Tibial artery (tissue), 4 donors: ENCODE measurements around the gene ARHGAP24.

ENCODE experiments used
- DNase-seq, 2 donors: peaks; one replicate each; pipeline ENCODE4 v3.0.0-alpha.2; 2019
- H3K27ac ChIP-seq, 2 donors: fragments of 200-600 bp; sonication (generic) in 1 of 2; 1 replicate in 1 of 2; 2 replicates in 1 of 2; pipeline ENCODE4 v1.5.1; 2018 to 2019; ENCODE audit warnings: mild to moderate bottlenecking in 1 of 2
- H3K27me3 ChIP-seq, 2 donors: fragments of 200-600 bp; sonication (generic) in 1 of 2; one replicate each; pipeline versions ENCODE4 v1.5.1 to v1.6.0; 2016 to 2019
- H3K36me3 ChIP-seq, 3 donors: fragments of 200-600 bp; sonication (generic) in 2 of 3; one replicate each; pipeline ENCODE4 v1.5.1; 2016 to 2019; ENCODE audit warnings: mild to moderate bottlenecking in 2 of 3
- H3K4me1 ChIP-seq, 4 donors: fragments of 200-600 bp; sonication (generic) in 2 of 4; 1 replicate in 3 of 4; 2 replicates in 1 of 4; pipeline ENCODE4 v1.5.1; 2016 to 2019
- H3K4me3 ChIP-seq, 2 donors: fragments of 200-600 bp; sonication (generic) in 1 of 2; 1 replicate in 1 of 2; 2 replicates in 1 of 2; pipeline ENCODE4 v1.5.1; 2018 to 2019; ENCODE audit warnings: mild to moderate bottlenecking in 2 of 2
- H3K9me3 ChIP-seq, 3 donors: fragments of 200-600 bp; sonication (generic) in 1 of 3; one replicate each; pipeline ENCODE4 v1.5.1; 2016 to 2019
- intact Hi-C: fragments of 100-400 bp; cut with DNase I; formaldehyde crosslinking; loops from one replicate; pipeline ENCODE4 v1.15.0; 2023; ENCODE audit warnings: low total_unique reads
- TF ChIP-seq, protein P1 (sequence below), 2 experiments: fragments of 200-600 bp in 1 of 2; fragments of 450-650 bp in 1 of 2; IDR thresholded peaks; one replicate each; pipeline ENCODE4 v1.5.1; 2017 to 2019; ENCODE audit warnings: antibody characterized with exemption in 2 of 2, mild to moderate bottlenecking in 1 of 2, moderate library complexity in 1 of 2

ARHGAP24 gene

DNA sequence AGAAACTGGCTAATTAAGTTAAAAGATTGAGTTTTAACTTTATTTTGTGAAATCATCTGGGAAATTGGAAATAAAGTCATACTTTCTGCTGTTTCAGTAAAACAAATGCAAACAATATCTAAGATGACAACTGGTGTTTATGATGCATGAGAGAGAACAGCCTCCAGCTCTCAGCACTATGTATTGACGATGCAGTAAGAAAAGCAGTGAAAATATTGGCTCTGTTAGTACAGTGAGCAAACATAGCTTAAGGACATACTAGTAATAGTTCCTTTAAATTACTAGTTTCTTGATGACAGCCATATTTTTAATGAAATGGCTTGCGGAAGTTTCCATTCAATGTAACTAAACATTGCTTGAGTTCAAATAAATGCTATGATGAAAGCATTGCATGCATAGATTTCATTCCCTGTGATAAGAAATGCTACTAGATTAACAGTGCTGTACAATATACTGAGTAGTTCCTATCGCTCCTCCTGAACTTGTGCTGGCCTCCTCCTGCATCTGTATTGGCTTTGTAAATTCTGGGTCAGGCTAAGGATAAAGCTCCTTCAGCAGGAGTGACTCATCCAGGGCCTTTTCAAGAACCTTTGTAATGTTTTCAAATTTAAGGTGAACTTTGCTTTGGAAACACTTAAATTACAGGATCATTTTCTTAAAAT is 11.6 kb downstream of the ARHGAP24 start:
- TF ChIP-seq, protein P1, sequence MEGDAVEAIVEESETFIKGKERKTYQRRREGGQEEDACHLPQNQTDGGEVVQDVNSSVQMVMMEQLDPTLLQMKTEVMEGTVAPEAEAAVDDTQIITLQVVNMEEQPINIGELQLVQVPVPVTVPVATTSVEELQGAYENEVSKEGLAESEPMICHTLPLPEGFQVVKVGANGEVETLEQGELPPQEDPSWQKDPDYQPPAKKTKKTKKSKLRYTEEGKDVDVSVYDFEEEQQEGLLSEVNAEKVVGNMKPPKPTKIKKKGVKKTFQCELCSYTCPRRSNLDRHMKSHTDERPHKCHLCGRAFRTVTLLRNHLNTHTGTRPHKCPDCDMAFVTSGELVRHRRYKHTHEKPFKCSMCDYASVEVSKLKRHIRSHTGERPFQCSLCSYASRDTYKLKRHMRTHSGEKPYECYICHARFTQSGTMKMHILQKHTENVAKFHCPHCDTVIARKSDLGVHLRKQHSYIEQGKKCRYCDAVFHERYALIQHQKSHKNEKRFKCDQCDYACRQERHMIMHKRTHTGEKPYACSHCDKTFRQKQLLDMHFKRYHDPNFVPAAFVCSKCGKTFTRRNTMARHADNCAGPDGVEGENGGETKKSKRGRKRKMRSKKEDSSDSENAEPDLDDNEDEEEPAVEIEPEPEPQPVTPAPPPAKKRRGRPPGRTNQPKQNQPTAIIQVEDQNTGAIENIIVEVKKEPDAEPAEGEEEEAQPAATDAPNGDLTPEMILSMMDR (IDR thresholded peaks at IDR 0.05) = no peak

DNA sequence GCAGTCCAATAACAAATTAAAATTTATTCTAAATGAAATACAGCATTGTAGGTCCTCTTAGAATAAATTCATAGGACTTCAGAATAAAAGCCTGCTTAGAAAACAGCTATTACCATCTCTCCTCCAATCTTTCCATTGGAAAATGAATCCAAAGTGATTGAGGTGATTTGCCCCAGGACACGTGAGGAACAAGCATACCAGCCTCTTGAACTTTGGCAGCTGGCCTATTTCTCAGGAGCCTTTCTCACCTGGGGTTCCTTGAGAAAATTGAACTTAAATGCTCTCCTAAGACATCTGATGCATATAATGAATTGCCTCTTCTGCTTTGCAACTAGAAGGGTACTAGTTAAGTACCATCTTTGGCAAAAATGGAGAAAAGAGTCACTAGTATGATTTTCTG is 13.5 kb downstream of the ARHGAP24 start:
- Histone ChIP-seq H3K9me3 (no peaks in the 10 kb centered on the region), H3K4me3 (no peak overlapping the region), H3K36me3 (no peaks in the 10 kb centered on the region), H3K27ac (no peak overlapping the region), H3K4me1 (no peaks in the 10 kb centered on the region), H3K27me3 (no peaks in the 10 kb centered on the region)
- TF ChIP-seq, protein P1 (IDR thresholded peaks at IDR 0.05) = no peak
- intact Hi-C loops = no loop called here
- no peak for DNase-seq

More for the DNA sequence above, 11.6 kb downstream of the ARHGAP24 start:
- H3K36me3 ChIP-seq = no peaks in the 10 kb centered on the region
- H3K27ac ChIP-seq = no peak overlapping the region
- no peak for DNase-seq
- H3K4me1 ChIP-seq = no peaks in the 10 kb centered on the region
- H3K4me3 ChIP-seq = no peak overlapping the region
- H3K9me3 ChIP-seq = no peaks in the 10 kb centered on the region
- no peaks in the 10 kb centered on the region for H3K27me3 ChIP-seq
- intact Hi-C loops = no loop called here

GRCh38 chr4:85489273-85489981 is 14.5 kb downstream of the ARHGAP24 start:
- no peak overlapping the region for H3K27ac ChIP-seq
- TF ChIP-seq, protein P1 (IDR thresholded peaks at IDR 0.05) = no peak
- H3K27me3 ChIP-seq = no peaks in the 10 kb centered on the region
- H3K4me1 ChIP-seq = no peaks in the 10 kb centered on the region
- intact Hi-C loops = no loop called here
- H3K9me3 ChIP-seq = no peaks in the 10 kb centered on the region
- no peak overlapping the region for H3K4me3 ChIP-seq
- H3K36me3 ChIP-seq = no peaks in the 10 kb centered on the region
- no peak for DNase-seq

- H3K36me3 ChIP-seq = no peaks in the 10 kb centered on the region
- peaks cover 0 to 7% (median 3%) of the 10 kb centered on the region in 4 donors for H3K4me1 ChIP-seq
- intact Hi-C loops = no loop called here
- no peaks in the 10 kb centered on the region for H3K27me3 ChIP-seq
- H3K4me3 ChIP-seq = no peak overlapping the region
- H3K27ac ChIP-seq = no peak overlapping the region
- DNase-seq = no peak
- H3K9me3 ChIP-seq = no peaks in the 10 kb centered on the region
- TF ChIP-seq, protein P1 (IDR thresholded peaks at IDR 0.05) = no peak
These were observed 16.6 kb downstream of the ARHGAP24 start for GRCh38 chr4:85491527-85491926.

DNA sequence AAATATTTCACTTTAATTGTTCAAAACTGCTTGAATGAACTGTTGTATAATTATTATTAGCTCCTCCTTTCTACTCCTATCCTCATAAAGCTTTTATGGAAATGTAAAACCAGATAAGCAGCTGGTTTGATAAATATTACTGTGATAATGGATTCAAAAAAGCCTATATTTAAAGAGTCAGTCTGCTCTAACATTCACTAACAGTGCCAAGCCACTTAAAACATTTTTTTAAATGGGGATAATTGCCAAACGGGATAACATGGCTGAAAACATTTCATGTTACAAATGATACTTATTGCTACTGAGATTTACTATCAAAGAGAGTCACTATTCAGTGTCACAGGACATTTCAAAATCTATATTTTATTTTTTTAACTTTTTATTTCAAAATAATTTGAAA is 17.4 kb downstream of the ARHGAP24 start:
- intact Hi-C loops = no loop called here
- Histone ChIP-seq H3K36me3 (no peaks in the 10 kb centered on the region), H3K27ac (no peak overlapping the region), H3K4me1 (peaks cover 0 to 11% (median 3%) of the 10 kb centered on the region in 4 donors), H3K27me3 (no peaks in the 10 kb centered on the region), H3K9me3 (no peaks in the 10 kb centered on the region), H3K4me3 (no peak overlapping the region)
- TF ChIP-seq, protein P1 (IDR thresholded peaks at IDR 0.05) = no peak
- no peak for DNase-seq
